Gastroesophageal sphincter (tissue), 3 donors: ENCODE data around the gene TCP10L.

Source experiments
- POLR2AphosphoS5 ChIP-seq: sonication (generic); formaldehyde crosslinking; IDR thresholded peaks from one replicate; pipeline ENCODE4 v1.6.1; 2017; ENCODE audit warnings: antibody characterized with exemption
- TF ChIP-seq, protein P1 (sequence below), 4 experiments: fragments of 200-600 bp in 2 of 4; fragments of 450-650 bp in 2 of 4; sonication (generic) in 1 of 4; IDR thresholded peaks; one replicate each; pipeline ENCODE4 v1.5.1; 2017 to 2019; ENCODE audit warnings: antibody characterized with exemption in 4 of 4, mild to moderate bottlenecking in 2 of 4, moderate library complexity in 2 of 4

DNA sequence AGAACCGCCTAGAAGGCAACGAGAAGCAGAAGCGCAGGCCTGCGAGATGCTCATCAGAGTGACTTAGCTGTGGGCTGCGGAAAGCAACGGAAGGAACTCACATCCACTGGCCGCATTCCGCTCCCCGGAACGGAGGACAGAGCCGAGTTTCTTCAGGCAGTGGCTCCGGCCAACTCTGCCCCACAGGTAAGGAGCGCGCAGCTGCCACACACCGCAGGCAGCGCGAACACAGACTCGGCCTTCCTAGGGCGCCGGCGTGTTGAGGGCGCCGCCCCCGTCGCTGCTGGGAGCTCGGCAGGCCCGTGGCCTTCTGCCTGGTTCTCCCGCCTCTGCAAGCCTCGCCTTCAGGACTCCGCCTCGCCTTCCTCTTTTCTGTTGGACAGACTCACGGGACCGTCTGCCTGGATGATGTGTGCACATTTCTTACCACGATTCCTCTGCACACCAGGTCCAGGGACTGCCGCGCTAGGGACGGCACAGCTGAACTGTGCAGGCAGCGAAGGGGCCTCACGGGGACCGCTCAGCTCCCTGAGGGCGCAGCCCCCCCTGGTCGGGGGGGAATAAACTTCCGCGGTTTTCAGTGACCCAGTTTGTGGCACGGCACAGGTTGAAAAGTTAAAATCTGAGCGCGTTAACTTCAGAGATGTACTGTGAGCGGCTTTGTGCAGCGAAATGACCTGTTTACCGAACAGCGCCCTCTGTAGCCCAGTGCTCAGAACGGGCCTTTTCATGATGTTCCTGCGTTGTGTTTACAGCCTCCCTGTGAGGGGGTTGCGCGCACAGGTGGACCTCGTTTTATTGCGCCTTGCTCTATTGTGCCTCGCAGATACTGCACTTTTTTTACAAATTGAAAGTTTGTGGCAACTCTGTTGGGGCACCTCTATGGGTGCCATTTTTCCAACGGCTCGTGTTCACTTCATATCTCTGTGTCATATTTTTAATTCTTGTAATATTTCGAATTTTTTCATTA lies 15.8 kb downstream of the TCP10L start:
- TF ChIP-seq, protein P1, sequence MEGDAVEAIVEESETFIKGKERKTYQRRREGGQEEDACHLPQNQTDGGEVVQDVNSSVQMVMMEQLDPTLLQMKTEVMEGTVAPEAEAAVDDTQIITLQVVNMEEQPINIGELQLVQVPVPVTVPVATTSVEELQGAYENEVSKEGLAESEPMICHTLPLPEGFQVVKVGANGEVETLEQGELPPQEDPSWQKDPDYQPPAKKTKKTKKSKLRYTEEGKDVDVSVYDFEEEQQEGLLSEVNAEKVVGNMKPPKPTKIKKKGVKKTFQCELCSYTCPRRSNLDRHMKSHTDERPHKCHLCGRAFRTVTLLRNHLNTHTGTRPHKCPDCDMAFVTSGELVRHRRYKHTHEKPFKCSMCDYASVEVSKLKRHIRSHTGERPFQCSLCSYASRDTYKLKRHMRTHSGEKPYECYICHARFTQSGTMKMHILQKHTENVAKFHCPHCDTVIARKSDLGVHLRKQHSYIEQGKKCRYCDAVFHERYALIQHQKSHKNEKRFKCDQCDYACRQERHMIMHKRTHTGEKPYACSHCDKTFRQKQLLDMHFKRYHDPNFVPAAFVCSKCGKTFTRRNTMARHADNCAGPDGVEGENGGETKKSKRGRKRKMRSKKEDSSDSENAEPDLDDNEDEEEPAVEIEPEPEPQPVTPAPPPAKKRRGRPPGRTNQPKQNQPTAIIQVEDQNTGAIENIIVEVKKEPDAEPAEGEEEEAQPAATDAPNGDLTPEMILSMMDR (IDR thresholded peaks at IDR 0.05), result peak; percentile 72 to 85 (median 82)
- peak; percentile 19 for TF ChIP-seq POLR2AphosphoS5
